HEK293 (cell line): ENCODE data around the gene TCF15.

ENCODE experiments used
- BCL11B ChIP-seq: fragments of 450-650 bp; formaldehyde crosslinking; IDR thresholded peaks from 2 replicates; pipeline ENCODE4 v1.5.1; 2016; ENCODE audit warnings: low read depth, missing biosample characterization, missing genetic modification characterization
- ZNF596 ChIP-seq: fragments of 450-650 bp; IDR thresholded peaks from 2 replicates; pipeline ENCODE4 v1.5.0; 2018; ENCODE audit warnings: missing biosample characterization, mild to moderate bottlenecking, missing genetic modification characterization, moderate library complexity
- ZXDB ChIP-seq: fragments of 450-650 bp; formaldehyde crosslinking; IDR thresholded peaks from 2 replicates; pipeline ENCODE4 v1.5.1; 2016; ENCODE audit warnings: missing biosample characterization, missing genetic modification characterization
- TF ChIP-seq, protein P1 (sequence below): fragments of 450-650 bp; formaldehyde crosslinking; IDR thresholded peaks from 2 replicates; pipeline ENCODE4 v1.5.1; 2016; ENCODE audit warnings: missing biosample characterization, missing genetic modification characterization
- TF ChIP-seq, protein P2 (sequence below): fragments of 450-650 bp; formaldehyde crosslinking; conservative IDR thresholded peaks from 2 replicates; pipeline ENCODE4 v1.5.1; 2016; ENCODE audit warnings: low read depth, missing biosample characterization, missing genetic modification characterization

DNA sequence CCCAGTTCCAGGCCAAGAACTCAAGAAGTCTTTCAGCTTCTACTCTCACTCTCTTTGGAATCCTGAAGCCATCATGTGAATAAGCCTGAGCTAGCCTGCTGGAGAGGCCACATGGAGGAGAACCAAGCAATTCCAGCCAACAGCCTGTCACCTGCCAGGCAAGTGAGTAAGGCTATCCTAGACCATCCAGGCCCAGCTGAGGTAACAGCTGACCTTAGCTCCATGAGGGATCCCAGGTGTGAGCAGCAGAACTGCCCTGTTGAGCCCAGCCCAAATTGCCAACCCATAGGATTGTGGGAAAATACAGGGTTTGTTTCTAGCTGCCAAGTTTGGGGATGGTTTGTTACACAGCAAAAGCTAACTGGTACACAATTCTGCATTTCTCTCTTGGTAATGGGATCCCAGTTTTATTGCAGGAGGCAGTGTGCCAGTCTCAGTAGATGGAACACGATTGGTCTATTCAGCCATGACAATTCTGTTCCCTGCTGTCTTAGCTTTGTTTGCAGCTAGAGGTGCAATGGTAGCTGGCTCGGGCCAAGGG lies 37.4 kb upstream of the TCF15 start:
- TF ChIP-seq, protein P1, sequence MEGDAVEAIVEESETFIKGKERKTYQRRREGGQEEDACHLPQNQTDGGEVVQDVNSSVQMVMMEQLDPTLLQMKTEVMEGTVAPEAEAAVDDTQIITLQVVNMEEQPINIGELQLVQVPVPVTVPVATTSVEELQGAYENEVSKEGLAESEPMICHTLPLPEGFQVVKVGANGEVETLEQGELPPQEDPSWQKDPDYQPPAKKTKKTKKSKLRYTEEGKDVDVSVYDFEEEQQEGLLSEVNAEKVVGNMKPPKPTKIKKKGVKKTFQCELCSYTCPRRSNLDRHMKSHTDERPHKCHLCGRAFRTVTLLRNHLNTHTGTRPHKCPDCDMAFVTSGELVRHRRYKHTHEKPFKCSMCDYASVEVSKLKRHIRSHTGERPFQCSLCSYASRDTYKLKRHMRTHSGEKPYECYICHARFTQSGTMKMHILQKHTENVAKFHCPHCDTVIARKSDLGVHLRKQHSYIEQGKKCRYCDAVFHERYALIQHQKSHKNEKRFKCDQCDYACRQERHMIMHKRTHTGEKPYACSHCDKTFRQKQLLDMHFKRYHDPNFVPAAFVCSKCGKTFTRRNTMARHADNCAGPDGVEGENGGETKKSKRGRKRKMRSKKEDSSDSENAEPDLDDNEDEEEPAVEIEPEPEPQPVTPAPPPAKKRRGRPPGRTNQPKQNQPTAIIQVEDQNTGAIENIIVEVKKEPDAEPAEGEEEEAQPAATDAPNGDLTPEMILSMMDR (tag by site-specific recombination) = no peak
- no peak for TF ChIP-seq ZXDB (tag by site-specific recombination)
- TF ChIP-seq ZNF596 = no peak
- TF ChIP-seq, protein P2, sequence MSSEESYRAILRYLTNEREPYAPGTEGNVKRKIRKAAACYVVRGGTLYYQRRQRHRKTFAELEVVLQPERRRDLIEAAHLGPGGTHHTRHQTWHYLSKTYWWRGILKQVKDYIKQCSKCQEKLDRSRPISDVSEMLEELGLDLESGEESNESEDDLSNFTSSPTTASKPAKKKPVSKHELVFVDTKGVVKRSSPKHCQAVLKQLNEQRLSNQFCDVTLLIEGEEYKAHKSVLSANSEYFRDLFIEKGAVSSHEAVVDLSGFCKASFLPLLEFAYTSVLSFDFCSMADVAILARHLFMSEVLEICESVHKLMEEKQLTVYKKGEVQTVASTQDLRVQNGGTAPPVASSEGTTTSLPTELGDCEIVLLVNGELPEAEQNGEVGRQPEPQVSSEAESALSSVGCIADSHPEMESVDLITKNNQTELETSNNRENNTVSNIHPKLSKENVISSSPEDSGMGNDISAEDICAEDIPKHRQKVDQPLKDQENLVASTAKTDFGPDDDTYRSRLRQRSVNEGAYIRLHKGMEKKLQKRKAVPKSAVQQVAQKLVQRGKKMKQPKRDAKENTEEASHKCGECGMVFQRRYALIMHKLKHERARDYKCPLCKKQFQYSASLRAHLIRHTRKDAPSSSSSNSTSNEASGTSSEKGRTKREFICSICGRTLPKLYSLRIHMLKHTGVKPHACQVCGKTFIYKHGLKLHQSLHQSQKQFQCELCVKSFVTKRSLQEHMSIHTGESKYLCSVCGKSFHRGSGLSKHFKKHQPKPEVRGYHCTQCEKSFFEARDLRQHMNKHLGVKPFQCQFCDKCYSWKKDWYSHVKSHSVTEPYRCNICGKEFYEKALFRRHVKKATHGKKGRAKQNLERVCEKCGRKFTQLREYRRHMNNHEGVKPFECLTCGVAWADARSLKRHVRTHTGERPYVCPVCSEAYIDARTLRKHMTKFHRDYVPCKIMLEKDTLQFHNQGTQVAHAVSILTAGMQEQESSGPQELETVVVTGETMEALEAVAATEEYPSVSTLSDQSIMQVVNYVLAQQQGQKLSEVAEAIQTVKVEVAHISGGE = no peak
- TF ChIP-seq BCL11B (tag by site-specific recombination) = no peak
